ENCODE data around the gene CDH23. TPM values are rescaled to one million over a fixed set of nuclear protein-coding genes. Genes with fewer than 3 reads are reported as not detected.

CDH23 gene
- total RNA-seq, 1 experiment from 2014 or later: 2.9 TPM

GRCh38 chr10:71399946-71400345, 3.2 kb downstream of the CDH23 start (continued):
- no peak for TF ChIP-seq USF1 (CRISPR knock-in tag; IDR thresholded peaks at IDR 0.05)
- TF ChIP-seq ZNF281 (CRISPR knock-in tag; IDR thresholded peaks at IDR 0.05): no peak
- TF ChIP-seq FOXK1 (CRISPR knock-in tag; IDR thresholded peaks at IDR 0.05): no peak
- no peak for TF ChIP-seq RORB (CRISPR knock-in tag; IDR thresholded peaks at IDR 0.05)
- TF ChIP-seq ZNF232 (CRISPR knock-in tag; IDR thresholded peaks at IDR 0.05): no peak
- no peak for TF ChIP-seq IRF2 (CRISPR knock-in tag; IDR thresholded peaks at IDR 0.05; ENCODE audit: borderline replicate concordance, low read depth)
- TF ChIP-seq E2F4 (CRISPR knock-in tag; IDR thresholded peaks at IDR 0.05; ENCODE audit: borderline replicate concordance, low read depth): no peak
- TF ChIP-seq ATF1 (CRISPR knock-in tag; IDR thresholded peaks at IDR 0.05): no peak
- TF ChIP-seq CREB1 (CRISPR knock-in tag; IDR thresholded peaks at IDR 0.05): no peak

GRCh38 chr10:71401056-71401455, 4.3 kb downstream of the CDH23 start:
- POLR2A ChIA-PET: no interaction called here
- CTCF ChIA-PET: interaction anchor here (1.5 kb wide), 1 partner anchor 29 kb away, joined by 3 read pairs; no protein-coding TSS in a partner anchor
- DNase-seq (ENCODE audit: low spot score): no peak
- Mint-ChIP-seq H3K27me3 (ENCODE audit: low read depth) (peaks cover 38% of the 10 kb centered on the region), H3K9me3 (no peaks in the 10 kb centered on the region), H3K27ac (no peak overlapping the region), H3K4me1 (peaks cover 19% of the 10 kb centered on the region), H3K4me3 (no peak overlapping the region), H3K36me3 (no peaks in the 10 kb centered on the region)
- TF ChIP-seq NFE2L1 (CRISPR knock-in tag; IDR thresholded peaks at IDR 0.05) (no peak), CREB1 (CRISPR knock-in tag; IDR thresholded peaks at IDR 0.05) (no peak), FOXK1 (CRISPR knock-in tag; IDR thresholded peaks at IDR 0.05) (no peak)
- no peak for ATAC-seq

- ChIA-PET CTCF (interaction anchor here (1.1 to 1.5 kb wide), 2 partner anchors 18 to 28 kb away, joined by 3 read pairs; no protein-coding TSS in a partner anchor), POLR2A (interaction anchor here (0.8 kb wide), 1 partner anchor 31 kb away, joined by 7 read pairs; no protein-coding TSS in a partner anchor)
- peaks cover 34% of the 10 kb centered on the region for H3K27me3 Mint-ChIP-seq (ENCODE audit: low read depth)
- DNase-seq (ENCODE audit: low spot score): no peak
- peaks cover 18% of the 10 kb centered on the region for H3K4me1 Mint-ChIP-seq
- ATAC-seq: no peak
- H3K36me3 Mint-ChIP-seq: no peaks in the 10 kb centered on the region
- TF ChIP-seq MYBL2 (CRISPR knock-in tag; IDR thresholded peaks at IDR 0.05): no peak
- no peak overlapping the region for H3K4me3 Mint-ChIP-seq
- H3K9me3 Mint-ChIP-seq: no peaks in the 10 kb centered on the region
- no peak overlapping the region for H3K27ac Mint-ChIP-seq
Measured at GRCh38 chr10:71402005-71402404, 5.3 kb downstream of the CDH23 start.

- DNase-seq (ENCODE audit: low spot score) (no peak), ATAC-seq (peak; percentile 58; the same call in 1 of the 2 replicates)
- no peaks in the 10 kb centered on the region for H3K9me3 Mint-ChIP-seq
- no peak overlapping the region for H3K4me3 Mint-ChIP-seq
- peaks cover 9% of the 10 kb centered on the region for H3K4me1 Mint-ChIP-seq
- peaks cover 8% of the 10 kb centered on the region for H3K27me3 Mint-ChIP-seq (ENCODE audit: low read depth)
- H3K27ac Mint-ChIP-seq: no peak overlapping the region
- H3K36me3 Mint-ChIP-seq: no peaks in the 10 kb centered on the region
- ChIA-PET POLR2A (no interaction called here), CTCF (interaction anchor here (0.5 to 3.1 kb wide), 6 partner anchors 25 to 219 kb away, joined by 3 to 8 read pairs (median 4); no protein-coding TSS in a partner anchor)
- TF ChIP-seq ZBTB43 (CRISPR knock-in tag; IDR thresholded peaks at IDR 0.05): no peak
- TF ChIP-seq AR (CRISPR knock-in tag; IDR thresholded peaks at IDR 0.05): no peak
- no peak for TF ChIP-seq USF2 (CRISPR knock-in tag; IDR thresholded peaks at IDR 0.05)
- no peak for TF ChIP-seq TEAD1 (CRISPR knock-in tag; IDR thresholded peaks at IDR 0.05)
- TF ChIP-seq MLX (CRISPR knock-in tag; IDR thresholded peaks at IDR 0.05): no peak
- TF ChIP-seq NFYB (CRISPR knock-in tag; conservative IDR thresholded peaks at IDR 0.05; ENCODE audit: low read depth): no peak
Measured at GRCh38 chr10:71404503-71405295, 8.0 kb downstream of the CDH23 start.

Measured in WTC11 (cell line).